ENCODE data around the gene CENPX. TPM values are rescaled to one million over a fixed set of nuclear protein-coding genes. Genes with fewer than 3 reads are reported as not detected.
A peak's percentile ranks its signal among the peaks of the same experiment; 100 is the strongest.

Gene CENPX
- total and polyA plus RNA-seq, 2 of the 13 experiments (the other 11 are each of a cell fraction or from before 2014, with no cell fraction given): 92.7 to 170 TPM

GRCh38 chr17:81993729-81994592, 28.7 kb downstream of the CENPX start (continued):
- TF ChIP-seq ZSCAN5A (CRISPR knock-in tag; IDR thresholded peaks at IDR 0.05; ENCODE audit: borderline replicate concordance) (no peak; the same call in 1 of the 2 replicates), FOXA3 (CRISPR knock-in tag; IDR thresholded peaks at IDR 0.05) (no peak), ATF7 (IDR thresholded peaks at IDR 0.05) (no peak), ATF7 (CRISPR knock-in tag; IDR thresholded peaks at IDR 0.05) (no peak), RNF2 (conservative IDR thresholded peaks at IDR 0.05; ENCODE audit: low read depth) (no peak; the same call in 1 of the 2 replicates), MTA3 (CRISPR knock-in tag; IDR thresholded peaks at IDR 0.05) (no peak), TBP (CRISPR knock-in tag; IDR thresholded peaks at IDR 0.05) (no peak), ZNF512 (CRISPR knock-in tag; IDR thresholded peaks at IDR 0.05) (peak; percentile 73; the same call in 1 of the 2 replicates), RBM22 (optimal IDR thresholded peaks at IDR 0.05; ENCODE audit: low read length) (peak; percentile 88), ATF3 (CRISPR knock-in tag; IDR thresholded peaks at IDR 0.05) (peak; percentile 6; the same call in 1 of the 2 replicates), RARA (CRISPR knock-in tag; IDR thresholded peaks at IDR 0.05) (0 out of 2 replicates have a peak, but pooled peaks have one; percentile 6), ZNF674 (CRISPR knock-in tag; IDR thresholded peaks at IDR 0.05; ENCODE audit: low read depth) (peak; percentile 92; the same call in 1 of the 2 replicates), HOXA5 (CRISPR knock-in tag; IDR thresholded peaks at IDR 0.05) (peak; percentile 55), NFYB (CRISPR knock-in tag; IDR thresholded peaks at IDR 0.05) (no peak), ESRRA (CRISPR knock-in tag; IDR thresholded peaks at IDR 0.05; ENCODE audit: low read depth) (peak; percentile 51; the same call in 1 of the 2 replicates), NR1H2 (CRISPR knock-in tag; IDR thresholded peaks at IDR 0.05; ENCODE audit: borderline replicate concordance, low read depth) (no peak), ZBTB7A (CRISPR knock-in tag; IDR thresholded peaks at IDR 0.05) (peak; percentile 77; the same call in 1 of the 2 replicates), KLF6 (CRISPR knock-in tag; IDR thresholded peaks at IDR 0.05) (no peak), NCOA5 (CRISPR knock-in tag; IDR thresholded peaks at IDR 0.05) (0 out of 2 replicates have a peak, but pooled peaks have one; percentile 16), E2F5 (CRISPR knock-in tag; conservative IDR thresholded peaks at IDR 0.05) (no peak), ELF4 (CRISPR knock-in tag; IDR thresholded peaks at IDR 0.05; ENCODE audit: borderline replicate concordance) (no peak), PHF21A (CRISPR knock-in tag; IDR thresholded peaks at IDR 0.05) (no peak; the same call in 1 of the 2 replicates), CREBL2 (CRISPR knock-in tag; IDR thresholded peaks at IDR 0.05; ENCODE audit: borderline replicate concordance) (0 out of 2 replicates have a peak, but pooled peaks have one; percentile 12), TCF7L2 (IDR thresholded peaks at IDR 0.05; ENCODE audit: low read depth, low read length) (no peak), AKAP8 (CRISPR knock-in tag; IDR thresholded peaks at IDR 0.05) (peak; percentile 63; the same call in 1 of the 2 replicates), ZNF562 (CRISPR knock-in tag; IDR thresholded peaks at IDR 0.05; ENCODE audit: borderline replicate concordance) (no peak), ZFP36L2 (CRISPR knock-in tag; IDR thresholded peaks at IDR 0.05) (no peak), TCF7 (IDR thresholded peaks at IDR 0.05; ENCODE audit: low read depth) (peak; percentile 77)

All from HepG2 (cell line).